ENCODE measurements around the gene CMIP.

The CMIP gene

DNA sequence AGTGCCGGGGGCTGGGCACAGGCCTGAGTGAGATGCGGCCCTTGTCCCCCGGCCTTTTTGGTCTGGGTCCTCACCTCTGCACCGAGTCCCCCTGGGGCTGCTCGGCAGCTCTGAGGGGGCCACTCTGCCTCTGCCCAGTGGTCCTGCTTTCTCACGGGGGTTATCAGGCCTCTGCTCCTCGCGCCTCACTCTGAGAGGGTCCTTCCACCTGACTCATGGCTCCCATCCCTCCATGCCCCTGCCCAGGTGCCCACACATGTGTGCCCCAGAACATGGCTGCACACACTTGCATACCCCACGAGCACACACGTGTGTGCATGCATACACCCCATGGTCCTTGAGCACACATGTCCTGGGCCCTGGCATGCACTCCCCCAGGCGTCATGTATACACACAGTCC lies 53.7 kb downstream of the CMIP start:
- Histone ChIP-seq H3K4me3 (ENCODE audit: low read depth, low read length) (no peak overlapping the region), H3K27me3 (replicated peaks) (no peaks in the 10 kb centered on the region), H3K27ac (no peak overlapping the region), H3K36me3 (replicated peaks) (no peaks in the 10 kb centered on the region)
- in situ Hi-C loops (cut with HindIII; ENCODE audit: low pct_ligation_motif_present, low sequenced_read_pairs) = loop anchor here (25.0 kb wide), 1 partner anchor 214 kb away; no protein-coding TSS in a partner anchor
- no peak for DNase-seq
- TF ChIP-seq, protein P1, sequence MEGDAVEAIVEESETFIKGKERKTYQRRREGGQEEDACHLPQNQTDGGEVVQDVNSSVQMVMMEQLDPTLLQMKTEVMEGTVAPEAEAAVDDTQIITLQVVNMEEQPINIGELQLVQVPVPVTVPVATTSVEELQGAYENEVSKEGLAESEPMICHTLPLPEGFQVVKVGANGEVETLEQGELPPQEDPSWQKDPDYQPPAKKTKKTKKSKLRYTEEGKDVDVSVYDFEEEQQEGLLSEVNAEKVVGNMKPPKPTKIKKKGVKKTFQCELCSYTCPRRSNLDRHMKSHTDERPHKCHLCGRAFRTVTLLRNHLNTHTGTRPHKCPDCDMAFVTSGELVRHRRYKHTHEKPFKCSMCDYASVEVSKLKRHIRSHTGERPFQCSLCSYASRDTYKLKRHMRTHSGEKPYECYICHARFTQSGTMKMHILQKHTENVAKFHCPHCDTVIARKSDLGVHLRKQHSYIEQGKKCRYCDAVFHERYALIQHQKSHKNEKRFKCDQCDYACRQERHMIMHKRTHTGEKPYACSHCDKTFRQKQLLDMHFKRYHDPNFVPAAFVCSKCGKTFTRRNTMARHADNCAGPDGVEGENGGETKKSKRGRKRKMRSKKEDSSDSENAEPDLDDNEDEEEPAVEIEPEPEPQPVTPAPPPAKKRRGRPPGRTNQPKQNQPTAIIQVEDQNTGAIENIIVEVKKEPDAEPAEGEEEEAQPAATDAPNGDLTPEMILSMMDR (IDR thresholded peaks at IDR 0.05; ENCODE audit: low read depth, low read length, missing control alignments) = no peak

DNA sequence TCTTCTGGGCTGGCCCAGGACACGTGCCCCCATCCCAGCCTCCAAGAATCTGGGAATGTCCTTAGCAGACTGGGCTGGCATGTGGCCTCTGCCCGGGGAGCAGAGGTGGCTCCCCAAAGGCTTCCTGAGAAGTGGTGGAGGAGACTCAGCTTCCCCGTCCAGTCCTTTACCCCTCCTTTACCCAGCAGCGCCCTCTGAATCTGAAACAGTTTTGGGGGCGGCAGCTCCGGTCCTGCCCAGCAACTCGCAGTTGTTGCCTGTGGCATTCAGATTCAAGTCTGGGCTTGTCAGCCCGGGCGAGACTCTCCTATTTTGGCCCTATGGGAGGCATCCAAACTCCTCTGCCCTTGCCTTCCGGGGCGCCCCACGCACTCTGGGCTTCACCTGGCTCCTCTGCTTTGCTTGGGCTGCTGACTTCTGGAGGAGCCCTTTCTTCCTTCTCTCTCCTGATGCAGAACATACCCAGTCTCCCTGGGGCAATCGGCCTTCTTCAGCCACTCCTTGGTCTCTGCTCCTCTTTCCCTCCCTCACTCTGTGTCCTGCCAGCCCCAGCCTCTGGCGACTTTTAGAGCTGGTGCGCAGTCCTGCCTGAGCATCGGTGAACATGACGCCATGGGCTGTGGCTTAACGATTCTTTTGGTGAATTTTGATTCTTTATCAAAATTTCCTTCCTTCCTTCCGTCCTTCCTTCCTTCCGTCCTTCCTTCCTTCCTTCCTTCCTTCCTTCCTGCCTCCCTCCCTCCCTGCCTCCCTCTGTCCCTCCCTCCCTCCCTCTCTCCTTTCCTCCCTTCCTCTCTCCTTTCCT lies 55.2 kb downstream of the CMIP start:
- TF ChIP-seq, protein P1 (IDR thresholded peaks at IDR 0.05; ENCODE audit: low read depth, low read length, missing control alignments) = no peak
- DNase-seq = no peak
- Histone ChIP-seq H3K27ac (no peak overlapping the region), H3K36me3 (replicated peaks) (no peaks in the 10 kb centered on the region), H3K27me3 (replicated peaks) (no peaks in the 10 kb centered on the region), H3K4me3 (ENCODE audit: low read depth, low read length) (no peak overlapping the region)
- in situ Hi-C loops (cut with HindIII; ENCODE audit: low pct_ligation_motif_present, low sequenced_read_pairs) = loop anchor here (25.0 kb wide), 1 partner anchor 213 kb away; no protein-coding TSS in a partner anchor

DNA sequence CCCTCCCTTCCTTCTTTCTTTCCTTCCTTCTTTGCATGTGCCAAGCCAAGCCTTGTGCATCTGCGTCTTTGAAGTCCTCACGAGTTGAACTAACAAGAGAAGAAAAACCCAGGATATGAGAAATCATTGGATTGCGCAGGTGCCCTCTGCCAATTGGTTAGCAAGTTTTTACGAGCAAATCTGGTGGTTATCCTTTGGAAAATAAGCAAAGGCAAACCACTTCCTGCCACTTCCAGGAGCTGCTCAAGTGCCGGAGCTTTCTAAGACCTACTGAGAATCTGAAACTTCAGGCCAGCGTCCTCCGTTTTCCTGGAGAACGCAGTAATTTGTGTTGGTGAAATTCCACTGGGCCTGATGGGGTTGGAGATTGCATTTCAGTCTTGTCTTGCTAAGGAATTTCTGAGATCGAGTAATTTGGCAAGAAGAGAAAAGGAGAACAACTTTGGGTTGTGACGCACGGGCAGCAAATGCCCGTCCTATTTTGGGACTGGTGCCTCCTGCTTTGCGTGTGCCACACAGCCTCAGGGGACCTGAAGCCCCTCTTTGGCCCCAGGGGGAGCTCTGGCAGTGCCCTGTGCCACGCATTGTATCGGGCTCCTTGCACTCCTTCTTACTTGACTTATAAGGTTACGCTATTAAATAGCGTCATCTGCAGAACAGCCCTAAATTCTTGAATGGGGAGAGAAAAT lies 56.4 kb downstream of the CMIP start:
- TF ChIP-seq, protein P1 (IDR thresholded peaks at IDR 0.05; ENCODE audit: low read depth, low read length, missing control alignments) = no peak
- in situ Hi-C loops (cut with HindIII; ENCODE audit: low pct_ligation_motif_present, low sequenced_read_pairs) = no loop called here
- Histone ChIP-seq H3K27me3 (replicated peaks) (no peaks in the 10 kb centered on the region), H3K4me3 (ENCODE audit: low read depth, low read length) (no peak overlapping the region), H3K36me3 (replicated peaks) (no peaks in the 10 kb centered on the region), H3K27ac (no peak overlapping the region)
- DNase-seq = peak; percentile 59

DNA sequence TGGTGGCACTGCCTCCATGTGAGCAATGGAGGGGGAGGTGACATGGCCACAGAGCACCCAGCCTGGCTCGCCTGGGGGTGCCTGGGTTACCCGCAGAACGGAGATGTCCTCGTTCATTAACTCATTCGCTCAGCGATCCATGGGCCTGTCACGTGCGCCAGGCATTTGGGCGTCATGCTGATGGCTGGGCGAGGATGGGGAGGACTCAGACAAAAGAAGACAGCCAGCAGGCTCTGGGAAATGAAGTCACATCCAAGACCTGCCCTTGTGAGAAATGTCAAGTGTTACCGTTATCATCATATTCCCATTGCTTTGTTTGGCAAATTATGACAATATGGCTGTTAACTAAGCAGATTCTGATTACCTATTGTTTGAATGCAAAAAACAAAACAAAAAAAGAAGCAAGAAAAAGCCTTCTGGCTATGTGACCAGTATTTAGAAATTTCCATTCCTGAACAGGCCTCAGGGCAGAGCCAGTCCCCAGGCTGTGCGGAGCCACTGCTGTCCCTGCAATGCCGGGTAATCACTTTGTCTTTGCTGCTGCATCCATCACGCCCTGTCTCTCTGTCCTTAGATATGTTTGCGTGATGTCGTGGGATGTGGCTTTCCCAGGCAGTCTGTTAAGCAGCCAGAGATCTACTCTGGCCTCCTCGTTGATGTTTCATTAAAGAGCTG lies 57.9 kb downstream of the CMIP start:
- H3K4me3 ChIP-seq (ENCODE audit: low read depth, low read length) = no peak overlapping the region
- H3K27me3 ChIP-seq (replicated peaks) = no peaks in the 10 kb centered on the region
- in situ Hi-C loops (cut with HindIII; ENCODE audit: low pct_ligation_motif_present, low sequenced_read_pairs) = no loop called here
- TF ChIP-seq, protein P1 (IDR thresholded peaks at IDR 0.05; ENCODE audit: low read depth, low read length, missing control alignments) = no peak
- no peak for DNase-seq
- no peaks in the 10 kb centered on the region for H3K36me3 ChIP-seq (replicated peaks)
- H3K27ac ChIP-seq = no peak overlapping the region

DNA sequence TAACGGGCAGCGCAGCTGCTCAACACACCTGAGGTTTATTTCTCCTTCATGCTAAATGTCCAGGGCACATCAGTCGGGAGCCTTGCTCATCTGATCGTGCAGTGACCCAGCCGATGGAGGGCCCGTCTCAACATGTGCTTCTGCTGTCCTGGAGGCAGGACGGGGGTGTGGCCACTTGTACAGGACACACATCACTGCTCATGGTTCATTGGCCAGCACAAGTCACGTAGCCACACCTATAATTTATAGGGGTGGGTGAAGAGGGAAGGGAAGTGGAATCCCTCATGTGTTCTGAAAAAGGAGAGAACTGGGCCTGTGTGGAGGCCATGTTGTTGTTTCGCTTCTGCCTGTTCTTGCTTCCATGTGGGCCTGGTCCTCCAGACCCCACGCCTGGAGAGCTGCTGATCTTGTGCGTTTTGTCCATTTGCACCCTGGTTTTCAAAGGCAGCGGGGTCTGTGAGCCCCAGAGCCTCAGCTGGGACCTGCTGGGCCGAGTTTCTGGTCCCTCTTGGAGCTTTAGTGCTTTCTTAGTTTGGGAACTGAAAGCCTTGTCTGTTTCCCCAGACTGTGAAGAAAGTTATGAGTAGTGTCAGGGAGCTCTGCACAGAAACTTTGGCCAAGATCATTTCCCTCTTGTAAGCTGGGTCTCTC lies 60.5 kb downstream of the CMIP start:
- TF ChIP-seq, protein P1 (IDR thresholded peaks at IDR 0.05; ENCODE audit: low read depth, low read length, missing control alignments) = no peak
- Histone ChIP-seq H3K27me3 (replicated peaks) (no peaks in the 10 kb centered on the region), H3K27ac (no peak overlapping the region), H3K36me3 (replicated peaks) (no peaks in the 10 kb centered on the region), H3K4me3 (ENCODE audit: low read depth, low read length) (no peak overlapping the region)
- in situ Hi-C loops (cut with HindIII; ENCODE audit: low pct_ligation_motif_present, low sequenced_read_pairs) = no loop called here
- DNase-seq = no peak
